HG03135 (cell line): ENCODE data around the gene TFCP2L1.

Experiments
- ATAC-seq: cut with Tn5 transposase; IDR thresholded peaks from one replicate; pipeline ENCODE4 v1.9.1; 2021; ENCODE audit warnings: mild to moderate bottlenecking, moderate library complexity; ENCODE audit not compliant: unreplicated experiment

Gene TFCP2L1

DNA sequence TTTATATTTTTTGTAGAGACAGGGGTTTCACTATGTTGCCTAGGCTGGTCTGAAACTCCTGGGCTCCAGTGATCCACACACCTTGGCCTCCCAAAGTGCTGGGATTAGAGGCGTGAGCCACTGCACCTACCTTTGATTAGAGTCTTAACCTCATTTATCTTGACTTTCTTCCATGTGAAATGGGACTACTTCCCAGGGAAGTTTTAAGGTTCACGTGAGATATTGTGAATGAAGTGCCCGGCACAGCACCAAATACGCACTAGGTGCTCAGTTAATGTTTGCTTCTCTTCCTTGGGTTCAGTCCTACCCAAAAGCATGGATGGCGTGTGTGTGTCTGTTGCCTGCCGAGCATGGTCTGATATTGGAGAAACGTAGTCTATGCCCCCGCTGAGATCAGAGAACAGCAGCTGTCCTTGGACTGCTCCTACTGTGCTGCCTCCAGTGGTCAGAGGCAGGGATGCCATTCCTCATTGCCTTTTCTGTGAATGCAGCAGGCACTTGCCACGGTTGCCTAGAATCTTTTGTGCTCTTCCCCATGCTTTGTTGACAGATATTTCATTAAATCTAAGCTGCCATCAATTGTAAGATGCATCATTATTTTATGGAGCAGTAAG, 12.3 kb upstream of the TFCP2L1 start:
- ATAC-seq, result no peak

DNA sequence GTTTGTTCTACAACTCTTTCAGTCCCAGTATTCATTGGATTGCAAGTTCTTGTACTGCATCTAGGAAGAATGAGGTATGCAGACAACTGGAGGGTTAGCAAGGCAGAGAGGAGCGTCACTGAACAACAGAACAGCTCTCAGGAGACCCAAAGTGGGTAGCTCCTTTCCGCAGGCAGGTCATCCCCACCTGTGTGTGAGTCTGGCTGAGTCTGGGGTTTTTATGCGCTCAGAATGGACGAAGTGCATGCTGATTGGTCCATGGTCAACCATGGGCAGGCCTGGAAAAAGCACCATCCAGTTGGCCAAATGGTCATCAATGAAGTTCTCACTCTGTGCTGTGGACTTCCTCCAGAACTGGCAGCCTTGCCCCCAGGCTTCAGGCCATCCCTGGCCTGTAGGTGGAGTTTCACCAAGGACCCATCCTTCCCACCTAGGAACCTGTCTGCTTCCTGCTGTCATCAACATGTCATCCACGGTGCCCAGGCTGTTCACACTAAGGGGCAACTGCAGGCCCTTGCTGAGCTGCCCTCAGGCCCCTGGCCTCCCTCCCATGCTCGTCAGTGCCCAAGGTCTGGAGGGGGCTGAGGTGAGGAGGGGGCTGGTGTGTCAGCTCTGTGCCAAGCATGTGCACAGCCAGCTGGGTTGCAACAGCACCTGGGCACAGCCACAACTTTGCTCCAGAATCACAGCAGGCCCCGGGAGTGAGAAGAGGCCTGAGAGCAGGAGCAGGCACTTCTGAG, 11.1 kb upstream of the TFCP2L1 start:
- ATAC-seq, result no peak

DNA sequence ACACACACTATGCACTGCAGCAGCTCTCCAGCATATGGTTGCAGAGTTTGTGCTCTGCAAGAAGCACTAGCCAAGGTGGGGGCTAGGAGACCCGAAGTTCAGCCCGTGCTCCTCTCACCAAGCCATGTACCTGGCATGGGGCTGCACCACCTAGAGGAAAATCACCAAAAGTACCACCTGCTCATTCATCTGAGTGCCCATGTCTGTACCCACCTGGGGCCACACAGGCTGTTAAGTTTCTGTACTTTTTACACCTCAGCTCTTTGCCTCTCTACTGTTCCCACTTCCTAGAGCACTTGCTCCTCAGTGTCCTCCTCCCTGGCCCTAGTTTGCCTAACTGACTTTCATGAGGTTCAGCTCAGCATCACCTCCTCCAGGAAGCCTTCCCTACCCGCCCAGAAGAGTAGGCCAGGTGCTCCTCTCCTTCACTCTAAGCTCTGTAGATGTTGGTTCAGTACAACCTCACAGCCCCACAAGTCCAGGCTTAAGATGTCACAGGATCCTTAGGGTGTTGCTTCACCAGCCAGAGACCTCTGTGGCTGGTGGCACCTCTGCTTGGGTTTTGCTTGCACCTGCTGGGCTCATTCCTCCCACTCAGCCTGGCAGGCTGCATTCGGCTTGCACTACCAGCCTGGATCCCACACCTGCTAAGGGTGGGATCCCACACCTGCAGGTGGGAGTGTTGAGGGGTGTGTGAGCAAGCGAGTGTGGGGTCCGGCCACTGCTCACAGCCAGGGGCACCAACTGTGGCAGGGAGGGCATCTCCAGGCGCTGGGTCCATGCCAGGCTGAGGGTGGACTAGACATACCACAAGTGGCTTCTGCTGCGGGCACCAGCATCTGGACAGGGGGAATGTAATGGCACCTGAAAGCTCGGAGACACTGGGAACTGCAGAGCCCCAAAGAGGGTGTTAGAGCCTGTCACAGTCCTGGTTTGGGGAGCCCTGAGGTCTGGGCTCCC, 10.2 kb upstream of the TFCP2L1 start:
- ATAC-seq, result no peak

DNA sequence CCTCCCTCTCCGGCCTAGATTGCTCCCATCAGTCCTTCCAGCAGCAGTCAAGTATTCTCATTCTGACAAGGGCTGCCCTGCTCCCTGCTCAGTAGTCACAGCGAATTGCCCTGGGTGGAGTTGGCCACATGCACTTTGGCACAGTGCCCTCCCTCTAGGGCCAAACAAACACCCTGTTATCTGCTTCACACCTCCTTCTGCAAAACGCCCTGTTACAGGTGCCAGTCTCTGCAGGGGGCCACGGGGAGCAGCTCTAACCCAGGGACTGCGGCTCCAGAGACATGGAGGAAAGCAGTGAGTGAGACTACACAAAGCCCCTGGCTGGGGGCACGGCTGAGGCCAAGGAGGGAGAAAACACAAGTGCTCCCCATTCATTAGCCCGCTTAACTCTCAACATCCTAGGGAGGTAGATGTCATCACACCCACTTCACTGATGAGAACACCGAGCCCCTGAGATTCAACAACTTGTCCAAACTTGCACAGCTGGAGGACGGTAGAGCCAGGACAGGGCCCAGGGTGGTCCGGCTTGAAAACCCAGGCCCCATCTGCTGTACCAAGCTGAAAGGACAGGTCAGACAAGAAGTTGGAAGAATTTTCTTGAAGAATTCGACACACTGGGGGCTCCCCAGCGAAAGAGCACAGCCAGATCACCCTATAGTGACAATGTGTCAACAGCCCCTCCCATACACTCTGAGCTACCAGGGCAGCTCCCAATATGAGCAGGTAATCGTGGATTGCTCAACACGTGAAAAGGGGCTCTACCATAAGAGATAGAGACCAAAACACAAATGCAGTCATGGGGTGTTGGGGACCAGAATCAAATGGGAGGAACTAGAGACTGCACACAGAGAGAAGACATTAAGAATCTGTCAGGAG, 8.7 kb upstream of the TFCP2L1 start:
- no peak for ATAC-seq

DNA sequence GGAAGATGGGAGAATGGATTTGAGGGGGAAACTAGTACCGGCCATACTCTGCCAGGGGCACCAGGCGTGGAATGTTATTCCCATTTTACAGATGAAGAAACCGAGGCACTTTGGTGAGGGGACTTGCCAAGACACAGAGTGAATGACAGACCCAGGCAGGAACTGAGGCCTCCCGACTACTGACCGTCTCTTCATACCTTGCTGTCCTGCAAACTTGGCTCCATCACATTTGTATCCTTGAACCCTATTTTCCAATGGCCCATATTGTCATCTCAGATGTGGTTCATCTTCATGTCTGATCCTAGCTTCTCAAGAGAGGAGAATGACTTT, 6.2 kb upstream of the TFCP2L1 start:
- ATAC-seq, result no peak

DNA sequence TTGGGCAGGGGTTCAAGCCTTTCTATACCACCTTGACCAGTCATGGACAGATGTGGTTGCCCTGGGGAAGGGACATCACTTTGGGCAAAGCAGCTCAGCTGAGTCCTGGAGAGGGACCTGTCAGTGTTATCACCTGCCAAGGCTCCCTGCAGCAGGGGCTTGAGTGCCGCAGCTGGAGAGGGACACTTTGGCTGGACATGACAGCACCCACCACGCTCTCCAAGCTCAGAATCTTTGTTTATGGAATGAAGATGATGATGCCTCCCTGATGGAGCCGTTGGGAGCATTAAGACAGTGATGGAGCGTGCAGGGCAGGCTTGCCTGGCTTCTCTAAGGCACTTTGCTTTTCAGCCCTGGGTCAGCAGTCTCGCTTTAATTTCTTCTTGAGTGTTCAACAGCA, 4.3 kb upstream of the TFCP2L1 start:
- no peak for ATAC-seq

DNA sequence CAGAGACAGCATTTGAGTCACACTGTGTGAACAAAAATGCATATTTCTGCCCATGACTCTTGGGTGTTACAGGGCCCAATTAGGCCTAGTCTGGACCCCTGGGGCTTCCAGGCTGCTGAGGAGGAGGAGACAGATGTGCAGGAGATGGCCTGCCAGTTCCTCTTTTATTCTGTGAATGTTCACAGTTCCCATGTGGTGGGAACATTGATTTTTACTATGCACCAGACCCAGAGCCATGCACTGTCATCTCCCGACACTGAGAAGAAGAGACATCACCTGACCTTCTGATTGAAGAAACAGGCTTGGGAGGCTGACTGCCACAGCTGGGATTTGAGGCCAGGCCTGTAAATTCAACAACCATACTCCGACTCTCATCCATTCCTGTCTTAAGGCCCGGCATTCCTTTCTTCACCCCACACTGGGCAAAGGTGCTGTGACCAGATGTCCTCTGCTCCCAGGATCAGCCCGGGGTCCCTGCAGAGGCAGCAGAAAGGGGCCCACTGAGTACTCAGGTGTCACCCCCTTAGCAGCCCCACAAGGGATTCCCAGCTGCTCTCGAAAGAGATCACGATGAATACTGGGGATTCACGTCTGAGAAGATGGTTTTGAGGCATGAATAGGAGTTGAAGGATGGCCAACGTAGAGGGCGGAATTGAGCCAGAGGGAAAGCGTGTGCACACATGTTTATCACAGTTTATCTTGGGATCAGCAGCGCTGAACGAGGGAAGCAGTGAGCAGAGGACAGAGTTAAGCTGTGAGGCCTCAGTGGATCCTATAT, 3.6 kb upstream of the TFCP2L1 start:
- no peak for ATAC-seq

DNA sequence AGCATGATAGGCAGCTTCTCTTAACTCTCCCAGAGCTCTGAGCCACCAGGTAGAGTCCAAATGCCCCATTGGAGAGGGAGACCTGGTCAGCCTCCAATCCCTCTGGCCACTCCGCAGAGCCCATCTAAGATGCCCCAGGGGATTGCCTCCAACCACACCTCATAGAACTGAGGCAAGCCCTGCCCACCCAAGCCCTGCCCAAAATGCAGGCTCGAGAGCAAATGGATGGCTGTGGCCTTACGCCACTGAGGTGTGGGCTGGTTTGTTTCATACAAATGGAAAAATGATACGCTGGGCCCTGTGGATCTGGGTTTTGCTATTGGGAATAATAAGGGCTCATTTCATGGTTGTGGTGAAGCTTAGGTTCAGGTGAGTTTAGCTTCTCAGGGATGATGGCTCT, 3.0 kb upstream of the TFCP2L1 start:
- ATAC-seq, result no peak

DNA sequence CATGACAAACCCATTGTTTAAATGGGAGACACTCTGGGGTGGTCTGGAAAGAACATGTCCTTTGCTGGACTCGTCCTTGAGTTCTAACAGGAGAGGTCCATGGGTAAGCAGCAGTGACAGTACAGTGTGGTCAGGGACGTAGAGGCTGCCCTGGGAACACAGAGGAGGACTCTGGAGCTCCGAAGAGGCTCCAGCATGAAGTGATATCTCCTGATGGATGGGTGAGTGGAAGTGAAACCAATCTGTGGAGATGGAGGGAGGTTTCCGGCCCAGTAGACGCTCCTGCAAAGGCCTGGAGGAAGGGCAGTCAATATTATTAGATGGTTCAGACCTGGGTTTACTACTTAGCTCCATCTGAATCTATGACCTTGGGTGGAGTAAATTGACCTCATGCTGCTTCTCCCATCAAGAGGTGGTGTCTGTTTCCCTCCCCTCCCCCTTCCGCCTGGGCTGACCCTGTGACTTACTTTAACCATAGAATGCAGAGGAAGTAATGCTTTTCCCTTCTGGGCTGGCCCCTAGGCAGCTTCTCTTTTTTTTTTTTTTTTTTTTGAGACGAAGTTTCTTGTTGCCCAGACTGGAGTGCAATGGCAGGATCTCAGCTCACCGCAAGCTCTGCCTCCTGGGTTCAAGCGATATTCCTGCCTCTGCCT, 2.3 kb upstream of the TFCP2L1 start:
- no peak for ATAC-seq

DNA sequence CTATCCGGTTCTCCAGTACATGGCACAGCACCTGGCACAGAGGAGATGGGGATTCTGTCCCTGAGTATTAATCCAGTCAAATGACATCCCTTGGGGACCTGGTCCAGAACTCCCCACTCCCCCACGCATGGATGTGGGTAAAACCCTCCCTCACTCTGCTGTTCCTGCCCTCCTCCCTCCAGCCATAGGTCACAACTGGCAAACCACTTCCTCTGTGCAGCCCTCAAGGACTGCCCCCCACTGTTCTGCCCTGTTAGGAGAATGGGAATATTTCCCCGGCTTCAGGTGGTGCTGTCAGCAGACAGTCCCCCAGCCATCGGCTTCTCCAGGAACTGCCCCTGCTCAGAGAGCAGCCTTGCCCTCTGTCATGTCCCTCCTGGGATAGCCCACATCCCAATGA, 1.5 kb upstream of the TFCP2L1 start:
- ATAC-seq, result no peak

DNA sequence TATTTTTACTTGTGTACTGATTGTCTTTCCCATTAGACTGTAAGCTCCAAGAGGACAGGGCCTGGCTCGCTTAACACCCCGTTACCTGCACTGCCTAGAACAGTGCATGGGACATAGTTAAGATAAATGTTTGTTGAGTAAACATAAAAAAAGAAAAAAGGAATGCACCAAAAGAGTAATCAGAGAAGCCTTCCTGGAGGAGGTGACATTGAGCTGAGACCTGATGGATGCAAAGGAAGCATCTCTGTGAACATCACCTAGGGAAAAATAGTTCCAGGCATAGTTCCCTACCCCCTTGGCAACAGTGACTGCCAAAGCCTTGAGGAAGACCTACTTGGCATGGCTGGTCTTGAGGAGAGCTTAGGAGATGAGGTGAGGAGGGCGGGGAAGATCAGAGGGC, 924 bp upstream of the TFCP2L1 start:
- ATAC-seq, result no peak

DNA sequence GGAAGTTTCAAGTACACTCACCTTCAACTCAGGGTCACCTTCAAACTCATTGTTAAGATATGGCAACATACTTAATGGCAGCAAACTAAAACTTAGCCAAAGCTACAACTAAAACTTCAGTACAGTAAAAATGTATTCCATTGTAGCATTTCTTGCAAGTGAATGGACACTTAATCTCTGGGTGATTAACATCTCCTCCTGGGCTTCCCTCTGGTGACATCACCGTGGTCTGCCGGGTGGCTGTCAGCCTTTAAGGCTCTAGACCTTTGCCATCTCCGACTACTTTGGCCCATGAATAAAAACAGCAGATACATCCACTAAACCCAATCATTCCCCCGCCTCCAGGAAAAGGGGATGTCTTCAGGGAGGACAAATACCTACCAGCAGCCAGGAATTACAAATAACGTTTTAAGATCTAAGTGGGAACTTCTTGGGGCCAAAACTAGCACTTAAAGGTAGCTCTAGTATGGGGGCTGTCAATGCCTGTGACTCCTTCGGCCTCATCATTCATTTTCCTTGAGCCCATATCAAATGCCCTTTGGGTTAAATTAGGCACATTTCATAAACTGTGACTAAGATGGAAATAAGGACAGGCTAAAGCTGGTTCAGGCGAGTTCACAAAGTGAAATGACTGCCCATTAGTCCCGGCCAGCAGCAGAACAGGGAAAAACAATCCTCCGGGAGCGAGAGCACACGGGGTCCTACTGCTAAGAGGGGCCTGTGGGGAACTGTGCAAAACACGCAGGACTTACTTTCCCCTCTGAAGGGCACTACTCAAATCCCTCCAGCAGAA, 1.1 kb downstream of the TFCP2L1 start:
- no peak for ATAC-seq

DNA sequence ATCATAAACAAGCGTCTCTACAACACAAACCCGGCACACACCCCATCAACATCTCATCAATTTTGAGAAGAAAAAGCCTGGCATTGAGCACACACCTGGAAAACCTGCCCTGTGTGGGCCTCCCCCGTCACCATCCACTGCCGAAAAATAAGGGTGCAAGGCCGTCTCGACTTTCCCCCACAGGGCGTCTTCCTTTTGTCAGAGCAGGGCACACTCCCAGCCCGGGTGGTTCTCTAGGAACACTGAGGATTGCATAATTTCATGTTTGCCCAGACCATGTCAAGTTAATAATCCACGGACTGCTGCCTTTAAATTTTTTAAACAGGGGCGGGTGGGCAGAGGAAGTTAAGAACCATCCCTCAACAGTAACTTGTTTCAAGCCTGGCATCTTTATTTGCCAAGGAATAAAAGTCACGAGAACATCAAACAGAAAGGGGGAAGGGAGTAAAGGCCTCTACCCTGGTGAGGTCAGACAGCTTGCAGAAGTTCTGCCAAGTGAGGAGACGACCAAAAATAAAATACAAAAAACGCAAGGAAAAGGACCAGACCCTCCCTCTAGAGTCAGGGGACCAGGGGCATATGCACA, 2.1 kb downstream of the TFCP2L1 start:
- no peak for ATAC-seq

DNA sequence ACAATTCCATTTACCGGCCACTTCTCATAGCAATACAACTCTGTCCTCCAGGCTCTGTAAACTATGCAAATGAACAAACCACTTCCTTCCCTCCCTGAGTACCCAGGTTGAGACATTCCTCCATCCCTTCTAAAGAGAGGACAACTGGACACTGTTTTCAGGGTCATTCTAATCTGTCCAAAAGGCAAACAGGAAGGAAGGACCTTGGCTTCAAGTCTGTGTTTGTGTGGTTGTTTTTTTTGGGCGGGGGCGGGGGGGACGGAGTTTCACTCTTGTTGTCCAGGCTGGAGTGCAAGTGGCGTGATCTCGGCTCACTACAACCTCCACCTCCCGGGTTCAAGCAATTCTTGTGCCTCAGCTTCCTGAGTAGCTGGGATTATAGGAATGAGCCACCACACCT, 3.3 kb downstream of the TFCP2L1 start:
- ATAC-seq, result no peak

DNA sequence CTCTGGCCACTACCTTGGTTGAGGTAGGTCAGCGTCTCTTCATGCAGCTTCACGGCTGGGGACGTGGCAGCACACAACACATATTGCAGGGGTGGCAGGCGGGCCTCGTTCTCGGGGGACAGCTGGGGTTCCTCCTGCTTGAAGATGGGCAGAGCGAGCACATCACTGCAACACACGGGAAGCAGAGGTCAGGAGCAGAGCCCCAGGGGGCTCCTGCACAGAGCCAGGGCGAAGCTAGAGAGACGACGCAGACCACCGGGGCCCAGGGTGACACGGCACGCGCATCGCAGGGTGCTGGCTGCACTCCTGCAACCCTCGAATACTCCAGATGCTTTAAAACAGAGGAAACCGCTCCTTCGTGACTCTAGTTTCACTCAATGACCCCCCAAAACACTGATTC, 3.9 kb downstream of the TFCP2L1 start:
- no peak for ATAC-seq

DNA sequence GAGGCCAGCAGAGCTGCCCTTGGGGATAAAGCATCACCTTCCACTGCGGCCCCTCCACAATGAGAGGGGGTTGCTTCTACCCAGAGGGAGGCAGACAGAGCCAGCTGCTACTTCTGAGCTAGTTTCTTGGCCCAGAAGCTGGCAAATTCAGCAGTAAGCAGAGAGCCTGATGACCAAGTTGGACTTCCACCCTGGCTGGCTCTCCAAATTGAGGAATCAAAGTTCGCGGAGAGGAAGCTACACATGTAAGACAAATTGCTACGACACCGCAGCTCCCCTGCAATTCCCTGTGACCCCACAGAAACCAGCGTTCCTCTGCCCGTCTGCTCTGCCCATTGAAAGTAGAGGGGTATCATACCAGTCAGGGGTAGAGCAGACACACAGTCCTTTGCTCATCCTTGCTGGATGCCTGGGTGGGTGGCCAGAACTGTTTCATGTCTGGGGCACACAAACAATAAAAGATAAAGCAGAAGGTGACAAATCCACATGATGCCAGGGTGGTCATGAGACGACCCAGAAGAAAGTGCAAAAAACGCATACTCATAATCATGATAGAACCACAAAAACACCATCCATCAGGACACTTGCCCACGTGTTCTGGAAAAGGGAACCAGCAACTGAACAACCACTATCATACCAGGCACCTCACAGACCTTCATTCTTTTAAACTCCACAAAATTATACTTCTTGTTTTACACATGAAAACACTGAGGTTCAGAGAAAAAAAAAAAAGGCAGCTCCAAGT, 5.4 kb downstream of the TFCP2L1 start:
- no peak for ATAC-seq

DNA sequence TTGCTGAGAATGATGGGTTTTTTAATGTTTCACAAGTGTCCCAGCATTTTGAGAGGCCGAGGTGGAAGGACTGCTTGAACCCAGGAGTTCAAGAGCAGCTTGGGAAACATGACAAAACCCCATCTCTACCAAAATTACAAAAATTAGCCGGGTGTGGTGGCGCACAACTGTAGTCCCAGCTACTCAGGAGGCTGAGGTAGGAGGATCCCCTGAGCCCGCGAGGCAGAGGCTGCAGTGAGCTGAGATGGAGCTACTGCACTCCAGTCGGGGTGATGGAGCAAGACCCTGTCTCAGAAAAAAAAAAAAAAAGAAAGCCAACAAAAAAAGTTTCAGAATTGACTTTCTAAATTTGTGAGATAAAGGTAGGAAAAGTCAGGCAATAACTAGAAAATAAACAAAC, 8.7 kb downstream of the TFCP2L1 start:
- no peak for ATAC-seq

DNA sequence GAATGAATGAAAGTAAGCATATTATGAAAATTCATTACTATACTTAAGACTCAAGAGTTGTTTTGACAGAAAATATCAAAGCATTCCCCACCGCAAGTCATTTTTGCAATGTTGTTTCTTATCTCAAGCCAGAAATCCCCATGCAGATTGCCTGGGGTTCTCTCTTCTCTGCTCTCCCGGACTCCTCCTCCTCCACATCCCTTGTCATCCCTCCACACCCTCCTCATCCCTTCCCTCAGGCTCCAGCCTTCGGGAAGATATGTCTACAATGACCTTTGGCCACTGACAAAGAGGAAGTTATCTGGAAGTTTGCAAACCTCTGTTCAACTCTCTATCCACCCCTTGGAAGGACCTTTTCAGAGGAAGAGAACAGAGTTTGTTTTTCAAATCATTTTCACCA, 11.9 kb downstream of the TFCP2L1 start:
- ATAC-seq, result no peak
